ENCODE measurements around the gene GSPT2. TPM values are rescaled to one million over a fixed set of nuclear protein-coding genes. Genes with fewer than 3 reads are reported as not detected.
"Not testable (repeated sequence)": the region's sequence is repeated elsewhere in the genome, so short reads cannot be mapped to it uniquely, and the experiment has no call there.

The GSPT2 gene
- total RNA-seq = 21.6 and 22.2 TPM in 2 replicates
- long read RNA-seq, transcript GSPT2-201 (1 exons, 2,802 nt) = major isoform, 20 of 20 reads
- long read RNA-seq, partial matches to known transcripts = 0 of 20 reads
- long read RNA-seq, other reads (novel, unspliced or antisense) = 0 of 20 reads

DNA sequence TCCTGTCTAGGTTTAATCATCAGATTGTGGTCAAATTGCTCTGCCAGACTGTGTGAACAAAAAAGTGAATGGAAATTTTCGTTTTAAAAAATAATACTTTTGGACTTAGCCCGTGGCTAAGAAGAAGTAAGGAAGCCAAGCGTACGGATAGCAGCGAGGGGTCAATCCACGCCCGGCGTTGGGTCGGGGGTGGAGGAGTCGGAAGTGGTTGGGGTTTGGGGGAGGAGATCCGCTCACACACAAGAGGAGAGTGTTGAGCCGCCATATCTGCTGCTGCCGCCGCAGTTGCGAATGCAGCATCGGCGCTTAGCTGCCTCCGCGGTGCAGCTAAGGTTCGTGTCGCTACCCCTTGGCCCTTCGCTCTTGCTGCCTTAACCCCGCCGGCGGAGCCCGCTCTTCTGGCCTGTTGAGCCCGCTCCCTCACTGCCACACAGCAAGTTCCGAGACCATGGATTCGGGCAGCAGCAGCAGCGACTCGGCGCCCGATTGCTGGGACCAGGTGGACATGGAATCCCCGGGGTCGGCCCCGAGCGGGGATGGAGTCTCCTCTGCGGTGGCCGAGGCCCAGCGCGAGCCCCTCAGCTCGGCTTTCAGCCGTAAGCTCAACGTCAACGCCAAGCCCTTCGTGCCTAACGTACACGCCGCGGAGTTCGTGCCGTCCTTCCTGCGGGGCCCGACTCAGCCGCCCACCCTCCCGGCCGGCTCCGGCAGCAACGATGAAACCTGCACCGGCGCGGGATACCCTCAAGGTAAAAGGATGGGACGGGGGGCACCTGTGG, at the start of gene GSPT2:
Gene GSPT2 (plus strand): TSS at position 264 of the 779 bp plus-strand sequence. CDS start 185 bp downstream, at position 449.
- Mint-ChIP-seq H3K27ac (ENCODE audit: unreplicated experiment) (peak within 1 kb of the TSS; percentile 67), H3K9me3 (peaks cover 6% of the 10 kb centered on the region), H3K27me3 (ENCODE audit: low read depth) (peaks cover 17% of the 10 kb centered on the region), H3K4me3 (peak within 1 kb of the TSS; percentile 89), H3K4me1 (peaks cover 26% of the 10 kb centered on the region), H3K36me3 (ENCODE audit: low read depth) (peaks cover 18% of the 10 kb centered on the region)
- TF ChIP-seq, protein P1, sequence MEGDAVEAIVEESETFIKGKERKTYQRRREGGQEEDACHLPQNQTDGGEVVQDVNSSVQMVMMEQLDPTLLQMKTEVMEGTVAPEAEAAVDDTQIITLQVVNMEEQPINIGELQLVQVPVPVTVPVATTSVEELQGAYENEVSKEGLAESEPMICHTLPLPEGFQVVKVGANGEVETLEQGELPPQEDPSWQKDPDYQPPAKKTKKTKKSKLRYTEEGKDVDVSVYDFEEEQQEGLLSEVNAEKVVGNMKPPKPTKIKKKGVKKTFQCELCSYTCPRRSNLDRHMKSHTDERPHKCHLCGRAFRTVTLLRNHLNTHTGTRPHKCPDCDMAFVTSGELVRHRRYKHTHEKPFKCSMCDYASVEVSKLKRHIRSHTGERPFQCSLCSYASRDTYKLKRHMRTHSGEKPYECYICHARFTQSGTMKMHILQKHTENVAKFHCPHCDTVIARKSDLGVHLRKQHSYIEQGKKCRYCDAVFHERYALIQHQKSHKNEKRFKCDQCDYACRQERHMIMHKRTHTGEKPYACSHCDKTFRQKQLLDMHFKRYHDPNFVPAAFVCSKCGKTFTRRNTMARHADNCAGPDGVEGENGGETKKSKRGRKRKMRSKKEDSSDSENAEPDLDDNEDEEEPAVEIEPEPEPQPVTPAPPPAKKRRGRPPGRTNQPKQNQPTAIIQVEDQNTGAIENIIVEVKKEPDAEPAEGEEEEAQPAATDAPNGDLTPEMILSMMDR (conservative IDR thresholded peaks at IDR 0.05) = no peak
- DNase-seq (ENCODE audit: low read depth, low spot score) = peak; percentile 43

DNA sequence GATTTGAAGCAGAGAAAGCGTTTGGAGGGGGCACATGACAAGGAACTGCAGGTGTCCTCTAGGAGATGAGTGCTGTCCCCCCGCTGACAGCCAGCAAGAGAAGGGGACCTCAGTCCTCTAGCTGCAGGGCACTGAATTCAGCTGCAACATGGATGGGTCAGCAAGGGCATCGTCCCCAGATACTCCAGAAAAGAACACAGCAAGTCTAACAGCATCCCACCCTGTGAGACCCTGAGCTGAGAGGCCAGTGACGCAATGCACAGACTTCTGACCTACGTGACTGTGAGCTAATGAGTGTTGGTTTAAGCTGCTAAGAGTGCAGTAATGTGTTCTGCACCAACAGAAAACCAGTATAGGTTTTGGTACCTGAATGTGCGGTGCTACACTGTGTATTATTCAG, 49.0 kb upstream of the GSPT2 start:
- DNase-seq (ENCODE audit: low read depth, low spot score) = no peak
- H3K9me3 Mint-ChIP-seq = peaks cover 9% of the 10 kb centered on the region

DNA sequence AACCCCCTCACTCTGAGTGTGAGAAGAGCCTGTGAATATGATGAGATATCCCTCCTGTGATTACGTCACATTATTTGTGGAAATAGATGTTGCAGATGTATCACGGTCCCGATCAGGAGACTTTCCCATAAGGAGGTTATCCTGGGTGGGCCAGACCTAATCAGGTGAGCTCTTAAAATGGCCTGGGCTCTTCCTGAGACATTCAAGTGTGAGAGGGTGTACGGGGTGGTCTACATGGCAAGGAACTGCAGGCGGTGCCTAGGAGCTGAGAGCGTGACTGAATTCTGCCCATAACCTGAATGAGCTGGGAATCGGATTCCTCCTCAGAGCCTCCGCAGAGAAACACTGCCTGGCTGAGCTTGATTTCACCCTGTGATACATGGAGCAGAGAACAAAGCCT, 45.8 kb upstream of the GSPT2 start:
- Mint-ChIP-seq H3K4me3 (no peak overlapping the region), H3K36me3 (ENCODE audit: low read depth) (no peaks in the 10 kb centered on the region), H3K27me3 (ENCODE audit: low read depth) (peaks cover 13% of the 10 kb centered on the region), H3K4me1 (no peaks in the 10 kb centered on the region), H3K9me3 (peaks cover 9% of the 10 kb centered on the region), H3K27ac (ENCODE audit: unreplicated experiment) (no peak overlapping the region)
- TF ChIP-seq, protein P1 (conservative IDR thresholded peaks at IDR 0.05) = no peak
- no peak for DNase-seq (ENCODE audit: low read depth, low spot score)

More for the DNA sequence above, 49.0 kb upstream of the GSPT2 start:
- H3K4me3 Mint-ChIP-seq = no peak overlapping the region
- H3K4me1 Mint-ChIP-seq = no peaks in the 10 kb centered on the region
- TF ChIP-seq, protein P1 (conservative IDR thresholded peaks at IDR 0.05) = no peak
- H3K36me3 Mint-ChIP-seq (ENCODE audit: low read depth) = no peaks in the 10 kb centered on the region
- H3K27ac Mint-ChIP-seq (ENCODE audit: unreplicated experiment) = no peak overlapping the region
- peaks cover 13% of the 10 kb centered on the region for H3K27me3 Mint-ChIP-seq (ENCODE audit: low read depth)

DNA sequence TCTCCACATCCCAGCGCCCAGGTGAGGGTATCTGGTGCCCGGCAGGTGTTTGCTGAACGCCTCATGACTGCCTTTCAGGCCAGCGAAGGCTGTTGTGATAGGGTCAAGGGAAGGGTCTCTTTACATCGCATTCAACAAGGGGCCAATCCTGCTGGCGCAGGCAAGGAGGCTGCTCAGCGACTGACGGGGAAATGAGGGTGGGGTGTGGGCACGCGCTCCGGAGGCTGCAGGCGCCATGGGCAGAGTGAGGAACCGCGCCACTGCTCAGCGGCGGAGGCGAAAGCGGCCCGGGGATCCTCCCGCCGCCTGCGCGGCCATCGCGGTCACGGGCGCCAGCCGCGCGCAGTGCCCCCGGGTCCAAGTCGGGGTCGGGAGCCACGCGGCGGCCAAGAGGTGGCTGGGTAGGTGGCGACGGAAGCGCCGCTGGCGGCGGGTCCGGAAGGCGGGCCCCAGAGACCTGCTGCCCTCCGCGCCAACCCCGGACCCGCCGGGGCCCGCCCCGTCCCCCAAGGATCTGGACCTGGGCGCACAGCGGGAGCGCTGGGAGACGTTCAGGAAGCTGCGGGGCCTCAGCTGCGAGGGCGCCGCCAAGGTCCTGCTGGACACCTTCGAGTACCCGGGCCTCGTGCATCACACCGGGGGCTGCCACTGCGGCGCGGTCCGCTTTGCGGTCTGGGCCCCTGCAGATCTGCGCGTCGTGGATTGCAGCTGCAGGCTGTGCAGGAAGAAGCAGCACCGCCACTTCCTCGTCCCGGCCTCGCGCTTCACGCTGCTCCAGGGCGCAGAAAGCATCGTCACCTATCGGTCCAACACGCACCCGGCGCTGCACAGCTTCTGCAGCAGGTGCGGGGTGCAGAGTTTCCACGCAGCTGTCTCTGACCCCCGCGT, 32.7 kb upstream of the GSPT2 start, which contains the start of gene CENPVL1:
Gene CENPVL1 (plus strand): TSS at position 236 of the 888 bp plus-strand sequence. CDS start 0 bp downstream, at position 236.
- H3K36me3 Mint-ChIP-seq (ENCODE audit: low read depth); H3K9me3 Mint-ChIP-seq; DNase-seq (ENCODE audit: low read depth, low spot score); H3K27ac Mint-ChIP-seq (ENCODE audit: unreplicated experiment); H3K4me1 Mint-ChIP-seq; H3K4me3 Mint-ChIP-seq; H3K27me3 Mint-ChIP-seq (ENCODE audit: low read depth): not testable (repeated sequence)

DNA sequence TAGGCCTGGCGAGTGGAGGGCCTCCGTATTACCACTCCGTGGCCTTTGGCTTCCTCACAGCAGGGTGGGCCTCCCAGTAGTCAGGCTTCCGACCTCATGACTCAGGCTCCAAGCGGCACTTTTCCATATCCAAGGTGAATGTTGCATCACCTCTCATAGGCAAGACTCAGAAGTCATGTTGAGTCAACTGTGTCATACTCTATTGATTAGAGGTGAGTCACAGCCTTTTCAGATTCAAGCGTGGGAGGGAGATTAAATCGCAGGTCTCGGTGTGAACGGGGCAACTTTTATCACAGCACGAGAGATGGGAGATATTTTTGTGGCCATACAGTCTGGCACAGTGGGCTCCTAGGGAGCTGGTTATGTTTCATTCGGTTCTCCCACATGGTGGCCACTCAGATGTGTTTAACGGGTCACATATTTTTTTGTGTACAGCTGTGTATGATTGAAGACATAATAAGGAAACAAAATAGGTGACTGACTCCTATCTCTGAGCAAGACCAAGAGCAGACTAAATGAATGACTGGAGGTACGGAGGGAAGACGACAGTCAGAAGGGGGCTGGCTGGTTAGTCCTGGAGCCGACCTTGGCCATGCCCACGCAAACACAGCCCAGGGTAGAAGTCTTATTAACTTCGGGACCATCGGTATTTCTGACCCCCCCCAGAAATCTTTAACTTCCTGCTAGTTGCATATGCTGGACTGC, 30.1 kb upstream of the GSPT2 start:
- not testable (repeated sequence) for H3K9me3 Mint-ChIP-seq; DNase-seq (ENCODE audit: low read depth, low spot score); H3K4me3 Mint-ChIP-seq; H3K27ac Mint-ChIP-seq (ENCODE audit: unreplicated experiment); H3K36me3 Mint-ChIP-seq (ENCODE audit: low read depth); H3K27me3 Mint-ChIP-seq (ENCODE audit: low read depth); H3K4me1 Mint-ChIP-seq

DNA sequence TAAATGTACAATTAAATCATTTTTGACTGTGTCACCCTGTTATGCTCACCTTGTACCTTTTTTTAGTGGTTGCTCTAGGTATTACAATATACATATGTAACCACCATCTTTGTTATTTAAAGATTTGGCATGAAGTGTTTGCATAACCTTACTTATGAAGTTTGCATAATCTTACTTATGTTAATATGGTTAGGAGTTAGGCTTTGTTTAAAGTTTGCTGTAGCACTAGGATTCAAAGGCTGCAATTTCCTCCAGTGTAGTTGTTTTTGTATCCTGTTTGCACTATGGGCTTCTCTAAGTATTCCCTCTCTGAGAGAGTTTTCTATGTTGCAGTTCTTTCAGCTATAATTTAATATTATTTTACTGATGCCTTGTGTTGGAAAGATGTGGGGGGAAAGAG, 15.0 kb upstream of the GSPT2 start:
- Mint-ChIP-seq H3K27me3 (ENCODE audit: low read depth) (peaks cover 2% of the 10 kb centered on the region), H3K36me3 (ENCODE audit: low read depth) (no peaks in the 10 kb centered on the region), H3K9me3 (no peaks in the 10 kb centered on the region), H3K27ac (ENCODE audit: unreplicated experiment) (no peak overlapping the region), H3K4me1 (no peaks in the 10 kb centered on the region), H3K4me3 (no peak overlapping the region)
- DNase-seq (ENCODE audit: low read depth, low spot score) = no peak
- TF ChIP-seq, protein P1 (conservative IDR thresholded peaks at IDR 0.05) = peak; percentile 30

Measured in neural crest cell (in vitro differentiated cells).